ENCODE measurements around the gene GYPC.

Gene GYPC

GRCh38 chr2:126696644-126697520 lies 40.9 kb downstream of the GYPC start:
- no peak for DNase-seq (ENCODE audit: low spot score)
- no peak for TF ChIP-seq CTCF (IDR thresholded peaks at IDR 0.05; ENCODE audit: borderline replicate concordance, control extremely low read depth, extremely low read depth, insufficient read depth, missing control alignments)
- in situ Hi-C loops (cut with MboI; ENCODE audit: low sequenced_read_pairs, unreplicated experiment): no loop called here

GRCh38 chr2:126698376-126698775 lies 42.4 kb downstream of the GYPC start:
- no peak for TF ChIP-seq CTCF (IDR thresholded peaks at IDR 0.05; ENCODE audit: borderline replicate concordance, control extremely low read depth, extremely low read depth, insufficient read depth, missing control alignments)
- DNase-seq (ENCODE audit: low spot score): no peak
- in situ Hi-C loops (cut with MboI; ENCODE audit: low sequenced_read_pairs, unreplicated experiment): no loop called here

- in situ Hi-C loops (cut with MboI; ENCODE audit: low sequenced_read_pairs, unreplicated experiment): no loop called here
- TF ChIP-seq CTCF (IDR thresholded peaks at IDR 0.05; ENCODE audit: borderline replicate concordance, control extremely low read depth, extremely low read depth, insufficient read depth, missing control alignments): no peak
- no peak for DNase-seq (ENCODE audit: low spot score)
Measured at GRCh38 chr2:126699018-126699417, 43.1 kb downstream of the GYPC start.

GRCh38 chr2:126699716-126700581 lies 44.0 kb downstream of the GYPC start:
- DNase-seq (ENCODE audit: low spot score): no peak
- TF ChIP-seq CTCF (IDR thresholded peaks at IDR 0.05; ENCODE audit: borderline replicate concordance, control extremely low read depth, extremely low read depth, insufficient read depth, missing control alignments): no peak
- in situ Hi-C loops (cut with MboI; ENCODE audit: low sequenced_read_pairs, unreplicated experiment): no loop called here

GRCh38 chr2:126700677-126701076 lies 44.7 kb downstream of the GYPC start:
- TF ChIP-seq CTCF (IDR thresholded peaks at IDR 0.05; ENCODE audit: borderline replicate concordance, control extremely low read depth, extremely low read depth, insufficient read depth, missing control alignments): no peak

GRCh38 chr2:126703311-126703710 lies 47.4 kb downstream of the GYPC start:
- no peak for DNase-seq (ENCODE audit: low spot score)
- in situ Hi-C loops (cut with MboI; ENCODE audit: low sequenced_read_pairs, unreplicated experiment): no loop called here
- no peak for TF ChIP-seq CTCF (IDR thresholded peaks at IDR 0.05; ENCODE audit: borderline replicate concordance, control extremely low read depth, extremely low read depth, insufficient read depth, missing control alignments)

More at GRCh38 chr2:126700677-126701076, 44.7 kb downstream of the GYPC start:
- no peak for DNase-seq (ENCODE audit: low spot score)
- in situ Hi-C loops (cut with MboI; ENCODE audit: low sequenced_read_pairs, unreplicated experiment): no loop called here
